Fibroblast of skin of abdomen (primary cell): ENCODE data around the gene DCLK1.

Source experiments
- DNase-seq: peaks from one replicate; pipeline ENCODE4 v3.0.0-alpha.2; 2013

Gene DCLK1

DNA sequence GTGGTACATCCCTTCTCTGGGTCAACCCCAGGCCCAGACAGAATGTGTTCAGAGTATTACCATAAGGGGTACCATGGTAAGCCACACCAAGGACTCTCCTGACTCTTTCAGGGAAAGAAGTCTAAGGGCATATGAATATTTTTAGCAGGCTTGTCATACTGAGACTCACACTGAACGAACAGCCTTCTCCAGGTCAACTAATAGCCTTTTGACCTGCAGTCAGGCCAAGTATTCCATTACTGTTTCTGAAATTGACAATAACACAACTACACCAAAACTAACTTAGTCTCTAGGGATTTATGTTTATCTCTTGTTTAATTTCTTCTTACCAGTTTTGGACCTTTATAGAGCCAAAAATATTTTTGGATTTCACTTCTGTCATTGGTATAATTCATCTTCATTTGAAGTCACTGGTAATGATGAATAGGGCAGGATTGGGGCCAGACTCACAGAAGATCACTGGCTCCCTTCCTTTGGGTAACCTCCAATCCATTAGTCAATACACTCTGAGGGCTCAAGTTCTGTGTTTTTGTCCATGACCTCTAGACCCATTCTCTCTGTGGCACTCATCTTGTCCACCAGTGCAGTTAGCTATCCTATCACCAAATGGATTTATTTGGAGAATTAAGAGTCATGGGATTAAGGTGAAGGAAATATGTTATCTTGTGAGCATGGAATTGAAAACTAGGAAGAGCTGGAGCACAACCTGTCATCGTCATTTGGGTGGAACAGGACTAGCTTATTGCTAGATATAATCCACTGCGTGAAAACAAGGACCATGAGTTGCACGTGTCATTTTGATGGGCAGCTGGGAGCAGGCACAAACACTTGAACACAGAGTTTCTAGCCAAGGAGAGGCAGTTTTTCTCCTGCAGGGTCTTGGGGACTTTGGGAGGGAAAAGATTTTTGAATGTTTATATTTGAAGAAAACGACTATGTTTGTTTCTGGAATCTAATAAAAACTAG lies 313.3 kb downstream of the DCLK1 start:
- DNase-seq, result no peak

GRCh38 chr13:35814605-35815011 lies 316.6 kb downstream of the DCLK1 start:
- DNase-seq, result peak; percentile 37

DNA sequence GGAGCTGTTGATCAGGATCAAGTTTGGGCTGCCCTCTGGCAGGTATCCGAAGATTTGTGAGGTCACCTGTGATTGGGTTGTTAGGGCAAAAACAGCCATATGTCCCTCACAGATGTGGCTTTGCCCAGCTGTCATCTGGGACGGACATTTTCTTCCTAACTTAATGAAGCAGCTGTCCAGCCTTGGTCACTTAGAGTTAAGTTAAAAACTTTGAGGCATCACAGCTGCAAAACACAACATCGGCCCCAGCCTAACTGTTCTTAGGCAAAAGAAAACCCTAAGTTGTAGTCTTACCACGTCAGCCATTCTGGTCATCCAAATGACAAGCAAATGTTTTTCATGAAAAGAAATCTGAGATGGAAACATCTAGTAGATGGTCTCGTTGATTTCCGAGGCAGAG lies 318.4 kb downstream of the DCLK1 start:
- DNase-seq, result no peak

GRCh38 chr13:35810321-35810720 lies 320.9 kb downstream of the DCLK1 start:
- no peak for DNase-seq

DNA sequence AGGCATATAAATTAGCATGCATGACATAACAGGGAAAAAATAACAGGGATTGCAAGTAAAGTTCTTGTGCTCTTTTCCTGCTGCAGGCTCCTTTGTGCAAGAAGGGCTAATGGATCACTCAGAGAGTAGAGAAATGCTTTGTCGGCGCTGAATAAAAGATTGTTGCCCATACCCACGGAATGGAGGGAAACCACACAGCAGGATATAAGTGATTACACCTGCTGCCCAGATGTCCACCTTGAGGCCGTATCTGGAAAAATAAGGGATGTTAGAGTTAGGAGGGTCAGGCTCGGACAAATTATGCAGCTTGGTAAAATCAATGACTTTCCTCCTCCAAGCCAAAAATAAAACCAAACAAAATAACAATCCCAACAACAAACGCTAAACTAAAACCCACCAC lies 322.3 kb downstream of the DCLK1 start:
- no peak for DNase-seq

GRCh38 chr13:35804901-35805300 lies 326.3 kb downstream of the DCLK1 start:
- no peak for DNase-seq

DNA sequence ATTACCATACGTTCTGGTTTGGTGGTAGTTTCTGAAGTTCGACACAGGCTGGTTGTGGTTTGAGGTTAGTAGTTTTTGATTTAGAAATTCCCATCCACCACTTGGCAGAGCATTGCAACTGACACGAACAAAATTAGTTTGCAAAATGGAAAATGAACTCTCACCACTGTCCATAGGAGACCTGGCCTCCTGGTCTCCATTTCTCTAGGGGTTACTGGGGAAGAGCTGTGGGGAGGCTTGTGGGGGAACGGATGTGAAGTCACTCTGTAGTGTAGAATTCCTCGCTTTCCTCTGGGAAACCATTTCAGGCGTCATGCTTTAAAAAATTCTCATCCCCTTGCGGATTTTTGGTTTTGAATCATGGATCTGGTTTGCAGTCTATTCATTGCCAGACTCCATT lies 333.2 kb downstream of the DCLK1 start:
- peak; percentile 76 for DNase-seq

GRCh38 chr13:35797244-35797643 lies 333.9 kb downstream of the DCLK1 start:
- DNase-seq, result no peak

GRCh38 chr13:35796623-35797022 lies 334.6 kb downstream of the DCLK1 start:
- DNase-seq, result no peak

DNA sequence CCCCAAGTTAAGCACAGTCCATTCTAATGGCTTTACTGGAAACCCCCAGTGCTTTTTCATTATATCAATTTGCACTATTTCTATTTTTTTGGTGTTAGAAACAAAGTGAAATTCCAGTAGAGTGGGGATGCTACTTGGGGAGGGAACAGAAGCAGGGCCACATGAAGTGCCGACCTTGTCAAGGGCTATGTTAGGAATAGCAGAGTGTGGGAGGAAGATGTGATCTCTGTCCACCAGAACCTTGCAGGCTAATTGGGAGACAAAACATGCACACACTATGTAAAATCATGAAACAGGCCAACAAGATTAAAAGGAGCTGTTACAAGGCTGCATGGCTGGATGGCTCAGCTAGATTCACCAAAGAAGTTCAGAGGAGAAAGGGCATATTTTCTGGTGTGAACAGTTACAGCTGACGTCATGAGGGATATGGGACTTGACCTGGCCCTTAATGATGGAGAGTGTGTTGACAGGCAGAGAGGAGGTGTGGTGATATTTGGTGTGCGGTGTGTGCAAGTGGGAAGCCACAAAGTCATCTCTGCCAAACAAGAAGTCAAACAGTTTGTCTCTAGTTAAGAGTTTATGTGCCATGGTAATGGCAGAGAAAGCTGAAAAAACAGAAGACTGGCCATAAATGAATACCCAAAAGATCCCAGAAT lies 336.3 kb downstream of the DCLK1 start:
- DNase-seq, result no peak

DNA sequence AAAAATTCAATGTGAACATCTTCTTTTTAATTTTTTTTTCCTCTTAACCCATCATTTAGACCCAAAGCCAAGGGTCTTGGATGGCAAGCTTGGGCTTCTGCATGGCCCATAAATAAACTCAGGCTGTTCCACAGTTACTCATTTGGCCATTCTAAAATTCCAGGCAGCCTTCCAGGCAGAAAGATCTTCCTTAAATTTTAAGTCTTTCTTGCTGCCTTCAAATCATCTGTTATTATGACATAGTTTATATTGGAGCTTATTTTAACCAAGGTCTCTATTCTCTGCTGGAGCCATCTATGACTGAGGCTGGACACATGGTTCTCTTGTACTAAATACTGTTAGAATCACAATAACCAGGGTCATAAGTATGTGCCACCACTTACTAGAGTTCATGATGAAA lies 337.4 kb downstream of the DCLK1 start:
- peak; percentile 38 for DNase-seq

DNA sequence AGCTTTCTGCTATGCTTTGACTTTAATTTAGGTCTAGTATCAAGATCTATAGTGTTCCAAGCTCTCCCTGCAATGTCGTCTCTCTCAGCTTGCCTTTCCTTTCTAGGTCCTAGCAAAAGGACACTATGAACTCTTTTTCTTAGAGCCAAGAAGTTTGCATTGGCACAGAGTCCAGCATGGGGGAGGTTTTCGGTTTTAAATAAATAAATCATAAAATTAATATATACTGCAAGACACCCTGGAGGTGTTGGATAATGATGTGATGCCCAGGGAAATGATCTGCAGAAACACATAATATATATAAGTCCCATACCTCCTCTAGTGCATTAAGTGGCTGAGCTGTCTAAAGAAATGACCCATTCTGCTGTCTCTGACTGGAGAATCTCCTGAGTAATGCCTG lies 338.3 kb downstream of the DCLK1 start:
- no peak for DNase-seq

GRCh38 chr13:35792021-35792420 lies 339.2 kb downstream of the DCLK1 start:
- no peak for DNase-seq

- peak; percentile 36 for DNase-seq
These were observed 339.9 kb downstream of the DCLK1 start for GRCh38 chr13:35791184-35791851.

GRCh38 chr13:35789335-35790165 lies 341.6 kb downstream of the DCLK1 start:
- DNase-seq, result peak; percentile 51

DNA sequence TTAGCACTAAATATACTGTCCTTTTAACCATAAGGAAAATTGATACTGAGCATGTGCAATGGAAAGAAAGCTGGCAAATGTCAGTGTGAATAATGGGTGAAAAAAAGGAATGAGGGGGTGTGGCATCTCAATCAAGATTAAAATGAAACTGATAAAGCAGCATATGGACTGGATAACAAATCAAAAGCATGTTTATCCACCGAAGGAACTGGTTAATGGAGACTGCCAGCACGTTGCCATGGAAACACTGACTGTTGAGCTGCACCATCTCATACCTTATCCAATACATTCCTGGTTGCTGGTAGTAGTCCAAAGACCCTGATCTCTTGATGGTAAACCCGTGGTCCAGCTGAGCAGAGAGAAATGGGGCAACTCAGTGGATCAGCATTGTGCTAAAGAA lies 343.2 kb downstream of the DCLK1 start:
- DNase-seq, result no peak

GRCh38 chr13:35785576-35786303 lies 345.4 kb downstream of the DCLK1 start:
- no peak for DNase-seq

GRCh38 chr13:35784286-35784951 lies 346.8 kb downstream of the DCLK1 start:
- no peak for DNase-seq

DNA sequence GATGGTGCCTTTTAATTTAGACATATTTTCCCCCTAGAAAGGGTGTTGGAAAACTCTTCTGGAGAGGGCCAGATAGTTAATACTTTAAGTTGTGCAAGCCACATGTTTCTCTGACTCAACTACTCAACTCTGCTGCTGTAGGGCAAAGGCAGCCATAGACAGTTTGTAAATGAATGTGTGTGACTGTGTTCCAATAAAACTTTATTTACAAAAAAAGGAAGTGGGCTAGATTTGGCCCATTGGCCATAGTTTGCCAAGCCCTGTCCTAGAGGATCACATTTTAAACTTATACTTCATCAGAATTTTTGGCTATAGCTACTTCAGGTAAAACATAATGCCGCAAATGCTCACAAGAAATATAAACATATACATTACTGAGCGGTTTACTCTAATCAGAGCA lies 348.4 kb downstream of the DCLK1 start:
- no peak for DNase-seq

GRCh38 chr13:35781036-35782000 lies 349.9 kb downstream of the DCLK1 start:
- peak; percentile 70 for DNase-seq
